ENCODE results near the gene CYTH3.

DNA sequence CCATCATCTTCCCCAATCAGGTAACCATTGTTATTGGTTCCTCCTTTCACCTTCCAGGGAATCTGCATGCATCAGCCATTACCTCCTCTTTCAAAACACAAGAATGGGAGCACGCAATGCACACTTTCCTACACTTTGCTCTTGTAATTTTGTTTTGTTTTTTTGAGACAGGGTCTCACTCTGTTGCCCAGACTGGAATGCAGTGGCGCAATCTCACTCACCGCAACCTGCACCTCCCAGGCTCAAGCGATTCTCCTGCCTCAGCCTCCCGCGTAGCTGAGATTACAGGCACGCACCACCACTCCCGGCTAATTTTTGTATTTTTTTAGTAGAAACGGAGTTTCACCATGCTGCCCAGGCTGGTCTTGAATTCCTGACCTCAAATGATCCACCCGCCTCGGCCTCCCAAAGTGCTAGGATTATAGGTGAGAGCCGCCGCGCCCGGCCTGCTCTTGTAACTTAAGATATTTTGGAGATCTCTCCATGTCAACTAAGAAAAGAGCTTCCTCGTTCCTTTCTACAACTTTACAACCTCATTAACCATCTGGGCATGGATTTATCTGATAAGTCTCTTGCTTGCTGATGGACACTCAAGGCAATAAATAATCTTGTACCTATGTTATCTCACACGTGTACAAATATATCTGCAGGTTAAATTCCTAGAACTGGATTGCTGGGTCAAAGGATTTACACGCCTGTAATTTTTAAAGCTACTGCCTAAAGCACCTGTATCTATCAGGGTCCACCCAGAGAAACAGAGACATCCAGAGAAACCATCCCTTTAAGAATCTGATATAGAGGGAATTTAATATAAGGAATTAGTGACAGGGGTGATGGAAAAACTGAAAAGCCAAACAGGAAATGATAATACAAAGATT lies 4.2 kb downstream of the CYTH3 start:
- no peak for TF ChIP-seq MYC (IDR thresholded peaks at IDR 0.05; ENCODE audit: low read depth, low read length)
- TF ChIP-seq, protein P1, sequence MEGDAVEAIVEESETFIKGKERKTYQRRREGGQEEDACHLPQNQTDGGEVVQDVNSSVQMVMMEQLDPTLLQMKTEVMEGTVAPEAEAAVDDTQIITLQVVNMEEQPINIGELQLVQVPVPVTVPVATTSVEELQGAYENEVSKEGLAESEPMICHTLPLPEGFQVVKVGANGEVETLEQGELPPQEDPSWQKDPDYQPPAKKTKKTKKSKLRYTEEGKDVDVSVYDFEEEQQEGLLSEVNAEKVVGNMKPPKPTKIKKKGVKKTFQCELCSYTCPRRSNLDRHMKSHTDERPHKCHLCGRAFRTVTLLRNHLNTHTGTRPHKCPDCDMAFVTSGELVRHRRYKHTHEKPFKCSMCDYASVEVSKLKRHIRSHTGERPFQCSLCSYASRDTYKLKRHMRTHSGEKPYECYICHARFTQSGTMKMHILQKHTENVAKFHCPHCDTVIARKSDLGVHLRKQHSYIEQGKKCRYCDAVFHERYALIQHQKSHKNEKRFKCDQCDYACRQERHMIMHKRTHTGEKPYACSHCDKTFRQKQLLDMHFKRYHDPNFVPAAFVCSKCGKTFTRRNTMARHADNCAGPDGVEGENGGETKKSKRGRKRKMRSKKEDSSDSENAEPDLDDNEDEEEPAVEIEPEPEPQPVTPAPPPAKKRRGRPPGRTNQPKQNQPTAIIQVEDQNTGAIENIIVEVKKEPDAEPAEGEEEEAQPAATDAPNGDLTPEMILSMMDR (IDR thresholded peaks at IDR 0.05; ENCODE audit: extremely low read depth in 1 of 2, insufficient read depth in 1 of 2, low read depth in 1 of 2, low read length in 2 of 2), result no peak
- TF ChIP-seq EZH2 (IDR thresholded peaks at IDR 0.05; ENCODE audit: borderline replicate concordance, low read depth, low read length, severe bottlenecking), result no peak
- TF ChIP-seq POLR2A (IDR thresholded peaks at IDR 0.05; ENCODE audit: low read depth, low read length), result no peak
- no peak for TF ChIP-seq FOS (IDR thresholded peaks at IDR 0.05; ENCODE audit: borderline replicate concordance, insufficient read depth, low read length)
- TF ChIP-seq, protein P2, sequence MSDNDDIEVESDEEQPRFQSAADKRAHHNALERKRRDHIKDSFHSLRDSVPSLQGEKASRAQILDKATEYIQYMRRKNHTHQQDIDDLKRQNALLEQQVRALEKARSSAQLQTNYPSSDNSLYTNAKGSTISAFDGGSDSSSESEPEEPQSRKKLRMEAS (IDR thresholded peaks at IDR 0.05; ENCODE audit: insufficient read depth, insufficient read length), result no peak

Measured in endothelial cell of umbilical vein (primary cell).